ENCODE measurements around the gene SUN5.
"Not testable (repeated sequence)": the region's sequence is repeated elsewhere in the genome, so short reads cannot be mapped to it uniquely, and the experiment has no call there.

SUN5 gene

DNA sequence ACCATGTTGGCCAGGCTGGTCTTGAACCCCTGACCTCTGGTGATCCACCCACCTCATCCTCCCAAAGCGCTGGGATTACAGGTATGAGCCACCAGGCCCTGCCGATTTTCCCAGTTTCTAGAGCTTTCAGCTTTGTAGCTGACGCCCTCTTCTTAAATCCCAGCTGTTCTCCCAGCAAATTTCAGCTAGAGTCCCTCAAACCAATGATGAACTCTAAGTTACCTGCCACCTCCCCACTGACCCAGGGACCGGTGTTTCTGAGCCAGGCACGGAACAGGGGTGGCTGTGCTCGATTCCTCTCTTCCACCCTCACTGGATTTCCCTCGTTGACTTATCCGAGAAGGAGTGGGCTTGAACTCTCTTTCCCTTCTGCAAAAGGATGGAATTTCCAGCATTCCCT lies 39.1 kb downstream of the SUN5 start:
- no peak for DNase-seq (ENCODE audit: low spot score)

DNA sequence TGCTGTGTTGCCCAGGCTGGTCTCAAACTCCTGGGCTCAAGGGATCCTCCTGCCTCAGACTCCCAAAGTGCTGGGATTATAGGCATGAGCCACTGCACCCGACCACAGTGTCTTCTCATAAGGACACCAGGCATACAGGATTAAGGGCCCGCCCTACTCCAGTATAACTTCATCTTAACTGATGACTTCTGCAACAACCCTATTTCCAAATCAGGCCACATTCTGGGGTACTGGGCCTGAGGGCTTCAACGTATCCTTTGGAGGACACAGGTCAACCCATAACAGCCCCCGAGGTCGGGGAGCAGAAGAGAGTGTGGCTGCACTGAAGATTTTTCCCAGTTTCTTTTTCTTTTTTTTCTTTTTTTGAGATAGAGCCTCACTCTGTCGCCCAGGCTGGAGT lies 39.7 kb downstream of the SUN5 start:
- no peak for DNase-seq (ENCODE audit: low spot score)

GRCh38 chr20:32963176-32963575 lies 41.1 kb downstream of the SUN5 start:
- no peak for DNase-seq (ENCODE audit: low spot score)

DNA sequence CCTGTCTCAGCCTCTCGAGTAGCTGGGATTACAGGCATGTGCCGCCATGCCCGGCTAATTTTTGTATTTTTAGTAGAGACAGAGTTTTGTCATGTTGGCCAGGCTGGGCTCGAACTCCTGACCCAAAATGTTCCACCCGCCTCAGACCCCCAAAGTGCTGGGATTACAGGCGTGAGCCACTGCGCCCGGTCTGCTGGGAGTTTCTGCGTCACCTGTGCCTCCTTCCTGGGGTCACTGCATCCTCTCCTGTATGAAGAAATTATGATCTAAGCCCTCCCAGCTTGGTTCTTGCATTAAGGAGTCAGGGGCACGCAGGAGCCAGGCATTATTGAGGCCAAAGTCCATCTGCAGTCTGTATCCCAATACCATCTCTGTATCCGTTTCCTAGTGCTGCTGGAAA lies 41.6 kb downstream of the SUN5 start:
- DNase-seq (ENCODE audit: low spot score) = not testable (repeated sequence)

DNA sequence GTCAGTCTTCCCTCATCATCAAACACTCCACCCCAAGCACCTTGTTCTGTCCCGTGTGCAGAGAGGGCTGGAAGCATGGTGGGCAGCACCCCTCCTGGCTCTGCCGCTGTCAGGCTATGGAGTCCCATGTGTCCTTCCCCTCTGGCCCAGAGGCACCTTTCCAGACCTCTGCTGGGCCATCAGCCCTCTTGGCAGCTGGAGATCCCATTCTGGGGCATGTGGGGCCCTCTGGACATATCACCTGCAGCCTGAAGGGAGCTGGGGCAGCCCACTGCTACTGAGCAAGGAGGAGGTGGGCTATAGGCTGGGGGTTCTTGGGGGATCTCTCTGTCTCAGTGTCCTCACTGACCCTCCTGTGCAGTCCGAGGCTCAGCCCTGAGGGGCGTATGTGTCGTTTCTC lies 42.2 kb downstream of the SUN5 start:
- DNase-seq (ENCODE audit: low spot score) = no peak

DNA sequence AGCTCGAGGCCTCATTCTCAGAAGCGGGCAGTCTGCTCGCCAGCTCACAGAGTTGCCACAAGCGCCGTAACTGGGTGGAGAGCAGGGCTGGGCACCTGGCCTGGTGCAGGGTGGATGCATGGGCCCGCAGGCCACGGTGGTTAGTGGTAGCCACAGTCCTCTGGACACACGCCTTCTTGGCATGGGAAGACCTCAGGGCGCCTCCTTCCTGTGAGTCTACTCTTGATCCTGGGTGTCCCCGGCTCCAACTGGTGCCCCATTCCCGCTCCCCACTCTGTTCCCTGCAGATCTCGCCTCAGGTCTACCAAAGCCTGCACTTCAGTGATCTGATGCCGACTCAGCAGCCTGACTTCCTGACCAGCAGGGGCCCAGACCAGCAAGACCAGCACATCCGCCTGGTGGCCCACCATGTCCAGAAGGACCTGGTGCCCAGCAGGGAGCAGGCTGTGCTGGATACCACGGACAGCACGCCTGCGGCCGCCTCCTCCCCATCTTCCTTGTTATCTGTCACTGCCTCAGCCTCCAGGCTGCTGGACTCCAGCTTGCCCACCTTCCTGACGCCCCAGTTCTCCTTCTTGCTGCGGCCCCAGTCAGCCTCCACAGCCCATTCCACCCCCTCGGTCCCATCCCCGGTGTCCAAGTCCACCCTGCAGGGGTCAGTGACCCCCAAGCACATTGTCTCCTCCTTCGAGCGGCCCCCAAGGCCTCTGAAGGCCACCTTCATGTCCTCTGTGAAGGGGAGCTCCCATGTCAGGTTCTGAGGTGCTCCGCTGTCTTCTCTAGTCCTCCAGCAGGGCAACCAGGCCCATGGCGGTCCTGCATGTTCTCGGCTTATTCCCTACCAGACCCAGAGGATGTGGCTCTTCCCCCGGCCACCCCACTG lies 43.1 kb downstream of the SUN5 start:
- no peak for DNase-seq (ENCODE audit: low spot score)

GRCh38 chr20:32960222-32960518 lies 44.1 kb downstream of the SUN5 start:
- DNase-seq (ENCODE audit: low spot score) = no peak

GRCh38 chr20:32959351-32960221 lies 44.6 kb downstream of the SUN5 start:
- DNase-seq (ENCODE audit: low spot score) = no peak

DNA sequence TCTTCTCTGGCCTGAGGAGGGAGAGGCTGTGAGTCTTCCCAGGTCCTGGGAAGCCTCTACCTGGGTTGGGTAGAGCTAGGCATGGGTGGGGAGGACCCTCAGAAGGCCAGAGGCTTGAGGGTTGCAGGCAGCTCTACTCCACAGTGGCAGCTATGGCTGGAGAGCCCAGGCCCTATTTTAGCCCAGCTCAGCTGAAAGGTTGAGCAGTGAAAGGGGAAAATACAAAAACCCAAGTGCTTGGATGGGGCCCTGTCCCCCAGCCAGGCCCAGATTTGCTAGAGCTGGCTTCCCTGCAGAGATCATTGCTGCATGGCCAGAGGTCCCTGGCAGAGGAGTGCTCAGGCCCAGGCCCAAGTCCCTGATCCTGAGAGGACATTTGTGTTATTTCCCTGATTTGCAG lies 45.7 kb downstream of the SUN5 start:
- no peak for DNase-seq (ENCODE audit: low spot score)

- DNase-seq (ENCODE audit: low spot score) = no peak
These were observed 46.8 kb downstream of the SUN5 start for GRCh38 chr20:32957459-32957858.

GRCh38 chr20:32950539-32950938 lies 53.7 kb downstream of the SUN5 start:
- not testable (repeated sequence) for DNase-seq (ENCODE audit: low spot score)

GRCh38 chr20:32946629-32947028 lies 57.6 kb downstream of the SUN5 start:
- DNase-seq (ENCODE audit: low spot score) = no peak

DNA sequence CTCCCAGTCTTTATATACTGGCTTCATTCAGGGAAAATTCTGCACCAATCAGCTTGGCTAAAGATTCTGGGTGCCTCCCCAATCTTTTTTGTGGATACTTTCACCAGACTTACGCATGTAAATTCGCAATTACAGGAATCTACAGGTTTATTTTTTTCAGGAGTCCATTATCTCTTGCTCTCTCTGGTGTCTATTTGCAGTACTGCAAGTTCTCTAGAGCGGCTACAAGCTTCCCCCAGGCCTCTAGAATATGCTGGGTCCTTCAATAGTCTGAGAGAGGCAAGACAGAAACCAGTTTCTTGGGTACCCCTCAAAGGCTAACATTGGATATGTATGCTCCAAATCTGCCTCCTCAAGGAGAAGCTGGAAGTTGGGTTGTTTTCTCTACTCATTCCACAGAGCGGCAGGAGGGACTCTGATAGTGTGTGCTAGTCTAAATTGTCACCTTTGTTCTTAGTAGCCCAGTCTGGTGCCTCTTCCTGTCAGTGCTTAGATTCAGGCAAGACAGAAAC lies 58.5 kb downstream of the SUN5 start:
- peak; percentile 66 for DNase-seq (ENCODE audit: low spot score)

DNA sequence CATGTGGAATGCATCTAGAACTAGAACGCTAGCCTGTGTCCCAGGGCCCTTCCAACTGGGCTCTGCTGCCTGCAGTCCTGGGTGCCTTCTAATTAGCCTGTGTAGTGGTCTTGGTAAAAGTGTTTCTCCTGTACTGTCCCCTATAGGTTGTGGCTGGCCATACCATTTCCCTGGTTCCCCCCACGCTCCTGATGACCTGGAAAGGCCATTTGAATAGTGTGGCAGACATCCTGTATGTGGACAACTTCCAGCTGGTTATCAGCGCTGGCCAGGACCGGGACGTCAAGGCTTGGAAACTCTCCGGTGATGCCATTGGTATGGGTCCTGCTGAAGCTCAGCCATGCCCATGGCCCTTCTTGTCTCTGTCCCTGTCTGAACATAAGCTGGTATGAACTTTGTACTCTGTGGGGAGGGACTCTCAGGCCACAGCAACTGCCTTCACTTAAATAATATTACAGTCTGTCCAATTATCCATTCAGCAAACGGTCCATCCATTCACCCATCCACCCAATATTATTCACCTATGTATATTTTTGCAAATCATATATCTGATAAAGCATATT lies 60.7 kb downstream of the SUN5 start:
- no peak for DNase-seq (ENCODE audit: low spot score)

DNA sequence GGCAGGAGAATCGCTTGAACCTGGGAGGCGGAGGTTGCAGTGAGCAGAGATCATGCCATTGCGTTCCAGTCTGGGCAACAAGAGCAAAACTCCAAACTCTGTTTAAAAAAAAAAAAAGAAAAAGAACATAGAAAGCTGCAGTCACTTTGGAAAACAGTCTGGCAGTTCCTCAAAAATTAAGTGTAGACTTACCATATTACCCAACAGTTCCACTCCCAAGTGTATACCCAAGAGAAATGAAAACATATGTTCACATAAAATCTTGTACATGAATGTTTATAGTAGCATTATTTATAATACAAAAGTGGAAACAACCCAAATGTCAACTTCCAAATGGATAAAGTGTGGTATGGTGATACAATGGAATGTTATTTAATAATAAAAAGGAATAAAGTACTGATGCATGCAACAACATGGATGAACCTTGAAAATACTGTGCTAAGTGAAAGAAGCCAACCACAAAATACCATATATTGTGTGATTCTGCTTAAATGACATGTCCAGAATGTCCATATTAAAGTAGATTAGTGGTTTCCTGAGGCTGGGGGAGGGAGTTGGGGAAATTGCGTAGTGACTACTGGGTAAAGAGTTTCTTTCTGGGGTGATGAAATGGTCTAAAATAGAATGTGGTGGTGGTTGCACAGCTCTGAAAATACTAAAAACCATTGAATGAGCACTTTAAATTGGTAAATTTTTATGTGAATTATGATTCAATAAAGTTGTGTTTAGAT lies 62.9 kb downstream of the SUN5 start:
- DNase-seq (ENCODE audit: low spot score) = no peak

- DNase-seq (ENCODE audit: low spot score) = no peak
These were observed 69.7 kb downstream of the SUN5 start for GRCh38 chr20:32934580-32934979.
